ENCODE data around the gene FKBP15.

DNA sequence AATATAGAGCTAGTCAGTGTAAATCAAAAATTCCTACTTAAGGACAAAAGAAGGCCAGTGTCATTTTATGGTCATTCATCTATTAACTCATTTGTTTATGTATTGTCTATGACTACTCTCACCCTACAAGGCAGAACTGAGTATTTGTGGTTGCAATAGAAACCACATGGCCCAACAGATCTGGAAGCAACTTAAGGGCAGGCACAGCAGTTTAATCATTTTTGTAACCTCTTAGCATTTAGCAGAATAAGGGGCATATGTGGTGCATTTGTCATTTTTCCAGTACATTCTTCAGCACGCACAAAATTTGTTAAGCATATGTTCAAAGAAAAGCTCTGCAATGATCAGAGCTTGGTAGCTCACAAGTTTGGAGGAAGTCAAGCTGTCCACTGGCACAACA lies 1.1 kb downstream of the FKBP15 start:
- TF ChIP-seq MXI1 (conservative IDR thresholded peaks at IDR 0.05; ENCODE audit: poor library complexity, severe bottlenecking) (no peak), POLR2AphosphoS5 (IDR thresholded peaks at IDR 0.05) (no peak), SMC3 (conservative IDR thresholded peaks at IDR 0.05; ENCODE audit: poor library complexity) (no peak), EP300 (conservative IDR thresholded peaks at IDR 0.05; ENCODE audit: poor library complexity, severe bottlenecking) (no peak), TAF1 (IDR thresholded peaks at IDR 0.05; ENCODE audit: low read depth) (no peak), RAD21 (conservative IDR thresholded peaks at IDR 0.05) (no peak)
- TF ChIP-seq, protein P1, sequence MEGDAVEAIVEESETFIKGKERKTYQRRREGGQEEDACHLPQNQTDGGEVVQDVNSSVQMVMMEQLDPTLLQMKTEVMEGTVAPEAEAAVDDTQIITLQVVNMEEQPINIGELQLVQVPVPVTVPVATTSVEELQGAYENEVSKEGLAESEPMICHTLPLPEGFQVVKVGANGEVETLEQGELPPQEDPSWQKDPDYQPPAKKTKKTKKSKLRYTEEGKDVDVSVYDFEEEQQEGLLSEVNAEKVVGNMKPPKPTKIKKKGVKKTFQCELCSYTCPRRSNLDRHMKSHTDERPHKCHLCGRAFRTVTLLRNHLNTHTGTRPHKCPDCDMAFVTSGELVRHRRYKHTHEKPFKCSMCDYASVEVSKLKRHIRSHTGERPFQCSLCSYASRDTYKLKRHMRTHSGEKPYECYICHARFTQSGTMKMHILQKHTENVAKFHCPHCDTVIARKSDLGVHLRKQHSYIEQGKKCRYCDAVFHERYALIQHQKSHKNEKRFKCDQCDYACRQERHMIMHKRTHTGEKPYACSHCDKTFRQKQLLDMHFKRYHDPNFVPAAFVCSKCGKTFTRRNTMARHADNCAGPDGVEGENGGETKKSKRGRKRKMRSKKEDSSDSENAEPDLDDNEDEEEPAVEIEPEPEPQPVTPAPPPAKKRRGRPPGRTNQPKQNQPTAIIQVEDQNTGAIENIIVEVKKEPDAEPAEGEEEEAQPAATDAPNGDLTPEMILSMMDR (IDR thresholded peaks at IDR 0.05; ENCODE audit: poor library complexity, severe bottlenecking) = no peak
- TF ChIP-seq, protein P2, sequence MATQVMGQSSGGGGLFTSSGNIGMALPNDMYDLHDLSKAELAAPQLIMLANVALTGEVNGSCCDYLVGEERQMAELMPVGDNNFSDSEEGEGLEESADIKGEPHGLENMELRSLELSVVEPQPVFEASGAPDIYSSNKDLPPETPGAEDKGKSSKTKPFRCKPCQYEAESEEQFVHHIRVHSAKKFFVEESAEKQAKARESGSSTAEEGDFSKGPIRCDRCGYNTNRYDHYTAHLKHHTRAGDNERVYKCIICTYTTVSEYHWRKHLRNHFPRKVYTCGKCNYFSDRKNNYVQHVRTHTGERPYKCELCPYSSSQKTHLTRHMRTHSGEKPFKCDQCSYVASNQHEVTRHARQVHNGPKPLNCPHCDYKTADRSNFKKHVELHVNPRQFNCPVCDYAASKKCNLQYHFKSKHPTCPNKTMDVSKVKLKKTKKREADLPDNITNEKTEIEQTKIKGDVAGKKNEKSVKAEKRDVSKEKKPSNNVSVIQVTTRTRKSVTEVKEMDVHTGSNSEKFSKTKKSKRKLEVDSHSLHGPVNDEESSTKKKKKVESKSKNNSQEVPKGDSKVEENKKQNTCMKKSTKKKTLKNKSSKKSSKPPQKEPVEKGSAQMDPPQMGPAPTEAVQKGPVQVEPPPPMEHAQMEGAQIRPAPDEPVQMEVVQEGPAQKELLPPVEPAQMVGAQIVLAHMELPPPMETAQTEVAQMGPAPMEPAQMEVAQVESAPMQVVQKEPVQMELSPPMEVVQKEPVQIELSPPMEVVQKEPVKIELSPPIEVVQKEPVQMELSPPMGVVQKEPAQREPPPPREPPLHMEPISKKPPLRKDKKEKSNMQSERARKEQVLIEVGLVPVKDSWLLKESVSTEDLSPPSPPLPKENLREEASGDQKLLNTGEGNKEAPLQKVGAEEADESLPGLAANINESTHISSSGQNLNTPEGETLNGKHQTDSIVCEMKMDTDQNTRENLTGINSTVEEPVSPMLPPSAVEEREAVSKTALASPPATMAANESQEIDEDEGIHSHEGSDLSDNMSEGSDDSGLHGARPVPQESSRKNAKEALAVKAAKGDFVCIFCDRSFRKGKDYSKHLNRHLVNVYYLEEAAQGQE (IDR thresholded peaks at IDR 0.05; ENCODE audit: borderline replicate concordance) = no peak
